AG04449 (cell line): ENCODE data around the gene ABCD1.
"Not testable (repeated sequence)": the region's sequence is repeated elsewhere in the genome, so short reads cannot be mapped to it uniquely, and the experiment has no call there.

ENCODE experiments used
- CTCF ChIA-PET: fragments of 350-600 bp; formaldehyde crosslinking; extraction: SDS; loops from one replicate; lab custom pipeline; 2021; ENCODE audit warnings: antibody characterized with exemption; lab: Yijun Ruan, JAX
- POLR2A ChIA-PET: fragments of 400-600, 350-600 bp; formaldehyde crosslinking; extraction: SDS; loops from one replicate; lab custom pipeline; 2020; ENCODE audit warnings: antibody characterized with exemption, inconsistent platforms; lab: Yijun Ruan, JAX
- DNase-seq: peaks from one replicate; pipeline ENCODE4 v3.0.0-alpha.2; 2010; ENCODE audit warnings: low read depth, low spot score
- H3K4me3 ChIP-seq: 2 replicates; pipeline ENCODE4 v1.5.1; 2011; ENCODE audit warnings: low read depth, mild to moderate bottlenecking, control low read depth, low read length
- CTCF ChIP-seq: IDR thresholded peaks from one replicate; pipeline ENCODE4 v1.5.1; 2011; ENCODE audit warnings: mild to moderate bottlenecking, moderate library complexity, low read length, control low read depth, inconsistent platforms; ENCODE audit not compliant: insufficient read depth; ENCODE audit errors: missing control alignments

The ABCD1 gene

GRCh38 chrX:153724252-153725038, at the start of gene ABCD1, which contains the start of gene BCAP31:
Gene ABCD1 (plus strand): TSS chrX:153724856. CDS start chrX:153725267, 411 bp downstream.
Gene BCAP31 (minus strand): TSS chrX:153724387. CDS start chrX:153723244, 1,143 bp downstream.
- ChIA-PET POLR2A (no interaction called here), CTCF (no interaction called here)
- H3K4me3 ChIP-seq: peak within 1 kb of the TSS; percentile 66
- no peak for TF ChIP-seq CTCF
- DNase-seq: peak; percentile 5

GRCh38 chrX:153681175-153681574, 43.5 kb upstream of the ABCD1 start:
- TF ChIP-seq CTCF: no peak
- DNase-seq: no peak
- no peak overlapping the region for H3K4me3 ChIP-seq
- POLR2A ChIA-PET: no interaction called here
- CTCF ChIA-PET: interaction anchor here (2.2 kb wide), 1 partner anchor 72 kb away, joined by 8 read pairs; no protein-coding TSS in a partner anchor

GRCh38 chrX:153683486-153683885, 41.2 kb upstream of the ABCD1 start:
- POLR2A ChIA-PET, H3K4me3 ChIP-seq, DNase-seq: not testable (repeated sequence)
- CTCF ChIA-PET: interaction anchor here (0.6 to 2.5 kb wide), 4 partner anchors 15 to 74 kb away, joined by 3 to 19 read pairs (median 6); no protein-coding TSS in a partner anchor

- no peak for DNase-seq
- POLR2A ChIA-PET: no interaction called here
- no peak for TF ChIP-seq CTCF
- no peak overlapping the region for H3K4me3 ChIP-seq
- CTCF ChIA-PET: interaction anchor here (1.1 to 2.5 kb wide), 3 partner anchors 16 to 23 kb away, joined by 3 to 19 read pairs (median 3); no protein-coding TSS in a partner anchor
These were observed 40.0 kb upstream of the ABCD1 start for GRCh38 chrX:153684467-153685155.

- CTCF ChIA-PET: interaction anchor here (2.5 kb wide), 1 partner anchor 17 kb away, joined by 19 read pairs; no protein-coding TSS in a partner anchor
- TF ChIP-seq CTCF: no peak
- H3K4me3 ChIP-seq: no peak overlapping the region
- POLR2A ChIA-PET: no interaction called here
- no peak for DNase-seq
These were observed 39.5 kb upstream of the ABCD1 start for GRCh38 chrX:153685156-153685536.

- POLR2A ChIA-PET: no interaction called here
- CTCF ChIA-PET: interaction anchor here (1.4 kb wide), 1 partner anchor 147 kb away, joined by 3 read pairs; no protein-coding TSS in a partner anchor
- no peak for DNase-seq
- H3K4me3 ChIP-seq: no peak overlapping the region
- TF ChIP-seq CTCF: no peak
These were observed 38.6 kb upstream of the ABCD1 start for GRCh38 chrX:153685751-153686696.
